ENCODE results near the gene ATP11A. TPM values are rescaled to one million over a fixed set of nuclear protein-coding genes. Genes with fewer than 3 reads are reported as not detected.

Gene ATP11A
- total RNA-seq, 1 donor from 2014 or later: 109 TPM

DNA sequence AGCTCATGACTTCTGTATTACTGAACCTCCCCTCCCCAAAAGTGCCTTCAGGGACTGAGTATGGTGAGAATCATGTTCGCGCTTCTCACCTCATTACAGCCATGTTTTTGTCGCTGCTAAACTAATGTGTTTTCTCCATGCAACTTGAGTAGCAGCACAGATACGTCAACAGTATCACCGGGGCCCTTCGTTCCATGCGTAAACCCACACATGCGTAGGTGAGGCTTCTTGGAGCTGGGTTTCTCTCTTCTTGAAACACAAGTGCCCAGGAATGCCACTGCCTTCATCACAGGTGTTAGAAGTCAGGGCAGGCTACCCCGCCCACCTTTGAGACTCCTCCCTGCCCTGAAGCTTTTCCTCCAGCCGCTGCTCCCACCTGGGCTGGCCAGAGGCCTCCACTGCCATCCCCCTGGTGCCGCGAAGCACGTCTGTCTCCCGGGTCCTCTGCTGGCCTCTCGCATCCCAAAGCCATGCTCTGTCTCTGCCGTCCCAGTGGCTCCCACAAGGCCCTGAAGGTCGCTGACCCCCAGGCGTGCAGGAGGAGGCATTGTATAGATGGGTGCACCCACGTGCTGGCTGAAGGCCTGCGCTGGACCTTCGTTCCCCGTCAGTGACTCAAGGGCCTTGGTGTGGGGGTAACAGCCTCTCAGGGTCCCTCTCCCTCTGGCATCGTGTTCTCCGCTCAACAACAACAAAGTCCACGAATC, 143.9 kb downstream of the ATP11A start:
- Mint-ChIP-seq H3K36me3 (ENCODE audit: insufficient read depth) (peaks cover 44% of the 10 kb centered on the region), H3K27ac (no peak overlapping the region), H3K27me3 (no peaks in the 10 kb centered on the region), H3K9me3 (ENCODE audit: low read depth) (no peaks in the 10 kb centered on the region), H3K4me3 (ENCODE audit: low read depth) (no peak overlapping the region), H3K4me1 (ENCODE audit: low read depth) (peaks cover 8% of the 10 kb centered on the region)
- DNase-seq (ENCODE audit: low spot score, unreplicated experiment): no peak
- TF ChIP-seq, protein P1, sequence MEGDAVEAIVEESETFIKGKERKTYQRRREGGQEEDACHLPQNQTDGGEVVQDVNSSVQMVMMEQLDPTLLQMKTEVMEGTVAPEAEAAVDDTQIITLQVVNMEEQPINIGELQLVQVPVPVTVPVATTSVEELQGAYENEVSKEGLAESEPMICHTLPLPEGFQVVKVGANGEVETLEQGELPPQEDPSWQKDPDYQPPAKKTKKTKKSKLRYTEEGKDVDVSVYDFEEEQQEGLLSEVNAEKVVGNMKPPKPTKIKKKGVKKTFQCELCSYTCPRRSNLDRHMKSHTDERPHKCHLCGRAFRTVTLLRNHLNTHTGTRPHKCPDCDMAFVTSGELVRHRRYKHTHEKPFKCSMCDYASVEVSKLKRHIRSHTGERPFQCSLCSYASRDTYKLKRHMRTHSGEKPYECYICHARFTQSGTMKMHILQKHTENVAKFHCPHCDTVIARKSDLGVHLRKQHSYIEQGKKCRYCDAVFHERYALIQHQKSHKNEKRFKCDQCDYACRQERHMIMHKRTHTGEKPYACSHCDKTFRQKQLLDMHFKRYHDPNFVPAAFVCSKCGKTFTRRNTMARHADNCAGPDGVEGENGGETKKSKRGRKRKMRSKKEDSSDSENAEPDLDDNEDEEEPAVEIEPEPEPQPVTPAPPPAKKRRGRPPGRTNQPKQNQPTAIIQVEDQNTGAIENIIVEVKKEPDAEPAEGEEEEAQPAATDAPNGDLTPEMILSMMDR (IDR thresholded peaks at IDR 0.05; ENCODE audit: unreplicated experiment): no peak

DNA sequence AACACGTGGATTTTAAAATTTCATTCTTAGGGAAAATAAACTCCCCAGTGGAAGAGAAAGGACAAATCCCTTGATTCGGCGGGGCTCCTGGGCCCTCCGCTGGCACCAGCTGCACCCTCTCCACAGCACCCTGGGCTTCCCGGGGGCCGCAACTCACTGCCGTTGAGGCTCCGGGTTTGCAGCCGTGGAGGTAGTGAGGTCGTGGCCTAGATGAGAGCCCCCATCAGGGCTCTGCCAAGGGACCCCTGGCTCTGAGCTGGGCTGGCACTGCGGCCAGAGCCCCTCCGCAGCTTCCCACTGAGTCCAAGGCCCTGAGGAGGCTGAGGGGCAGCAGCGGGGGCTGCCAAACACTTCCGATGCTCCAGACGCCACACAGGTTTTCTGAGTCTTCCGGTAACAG, 145.5 kb downstream of the ATP11A start:
- H3K27ac Mint-ChIP-seq: peak overlapping the region; percentile 14
- no peak for DNase-seq (ENCODE audit: low spot score, unreplicated experiment)
- H3K9me3 Mint-ChIP-seq (ENCODE audit: low read depth): no peaks in the 10 kb centered on the region
- H3K4me1 Mint-ChIP-seq (ENCODE audit: low read depth): no peaks in the 10 kb centered on the region
- no peak overlapping the region for H3K4me3 Mint-ChIP-seq (ENCODE audit: low read depth)
- TF ChIP-seq, protein P1 (IDR thresholded peaks at IDR 0.05; ENCODE audit: unreplicated experiment): no peak
- no peaks in the 10 kb centered on the region for H3K27me3 Mint-ChIP-seq
- H3K36me3 Mint-ChIP-seq (ENCODE audit: insufficient read depth): peaks cover 41% of the 10 kb centered on the region

DNA sequence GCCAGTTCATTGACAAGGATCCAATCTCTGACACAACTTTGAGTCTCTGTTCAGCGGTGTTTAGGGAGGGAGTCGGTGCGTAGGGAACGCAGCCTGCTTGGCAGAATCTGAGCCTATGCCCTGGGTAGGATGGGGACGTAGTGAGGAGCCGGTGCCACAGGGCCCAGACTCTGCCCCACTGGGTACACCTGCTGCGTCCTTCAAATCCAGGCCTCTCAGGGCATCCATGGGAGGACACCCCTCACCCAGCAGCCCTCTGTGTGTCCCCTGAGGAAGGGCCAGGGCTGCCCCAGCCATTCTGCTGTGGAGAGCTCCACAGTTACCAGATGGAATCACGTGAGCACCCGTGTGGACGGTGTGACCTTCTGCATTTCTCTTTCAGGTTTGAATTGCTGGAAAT, 146.0 kb downstream of the ATP11A start:
- H3K4me3 Mint-ChIP-seq (ENCODE audit: low read depth): no peak overlapping the region
- H3K27me3 Mint-ChIP-seq: no peaks in the 10 kb centered on the region
- no peaks in the 10 kb centered on the region for H3K9me3 Mint-ChIP-seq (ENCODE audit: low read depth)
- no peaks in the 10 kb centered on the region for H3K4me1 Mint-ChIP-seq (ENCODE audit: low read depth)
- H3K36me3 Mint-ChIP-seq (ENCODE audit: insufficient read depth): peaks cover 41% of the 10 kb centered on the region
- TF ChIP-seq, protein P1 (IDR thresholded peaks at IDR 0.05; ENCODE audit: unreplicated experiment): no peak
- no peak for DNase-seq (ENCODE audit: low spot score, unreplicated experiment)
- peak overlapping the region; percentile 14 for H3K27ac Mint-ChIP-seq

DNA sequence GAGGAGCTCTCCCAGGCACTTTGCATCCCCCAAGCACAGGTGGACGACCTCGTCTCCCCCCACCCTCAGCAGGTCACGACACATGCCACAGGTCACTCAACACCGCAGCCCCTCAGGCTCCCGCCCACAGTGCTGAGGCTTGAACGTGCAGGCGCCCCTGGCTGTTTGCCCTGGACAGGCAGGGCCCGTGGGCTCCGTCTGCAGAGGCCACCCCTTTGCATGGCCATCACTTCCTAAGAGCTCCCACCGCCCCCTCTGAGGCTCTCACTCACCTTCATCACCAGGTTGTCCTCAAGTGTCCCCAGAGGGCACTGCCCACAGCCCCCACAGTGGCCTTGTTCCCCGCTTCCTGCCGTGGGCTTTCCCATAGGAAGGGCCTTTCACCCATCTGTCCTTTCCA, 147.1 kb downstream of the ATP11A start:
- Mint-ChIP-seq H3K27ac (no peak overlapping the region), H3K27me3 (no peaks in the 10 kb centered on the region), H3K4me1 (ENCODE audit: low read depth) (no peaks in the 10 kb centered on the region), H3K4me3 (ENCODE audit: low read depth) (no peak overlapping the region), H3K36me3 (ENCODE audit: insufficient read depth) (peaks cover 31% of the 10 kb centered on the region), H3K9me3 (ENCODE audit: low read depth) (no peaks in the 10 kb centered on the region)
- no peak for DNase-seq (ENCODE audit: low spot score, unreplicated experiment)
- TF ChIP-seq, protein P1 (IDR thresholded peaks at IDR 0.05; ENCODE audit: unreplicated experiment): no peak

DNA sequence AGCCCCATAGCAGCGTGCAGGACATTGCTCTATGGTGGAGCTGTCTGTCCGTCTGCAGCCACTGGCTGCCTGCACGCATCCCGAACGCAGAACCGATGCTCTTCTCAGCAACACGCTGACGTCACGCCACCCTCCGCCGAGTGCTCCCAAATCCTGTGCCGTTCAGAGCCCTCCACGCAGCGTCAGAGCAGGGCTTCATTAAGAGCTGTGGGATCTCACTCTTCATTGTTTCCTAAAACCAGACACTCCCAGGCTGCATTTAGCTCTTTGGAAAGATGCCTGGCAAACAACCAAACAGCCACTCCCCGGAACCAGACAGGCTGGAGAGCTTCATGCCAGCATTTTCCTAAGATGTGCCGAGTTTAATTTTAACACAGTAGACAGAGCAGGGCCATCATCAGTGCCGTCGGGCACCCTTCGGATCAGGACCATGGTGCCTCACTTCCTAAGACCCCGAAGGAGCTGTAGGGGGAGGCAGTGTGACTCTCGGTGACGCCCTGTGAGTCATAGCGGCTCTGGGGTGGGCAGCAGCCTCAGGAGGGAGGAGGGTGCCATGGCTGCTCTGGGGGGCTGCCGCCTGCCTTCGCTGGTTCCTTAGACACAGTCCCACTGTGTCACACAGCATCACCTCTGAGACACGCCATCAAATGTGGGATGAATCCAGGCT, 147.7 kb downstream of the ATP11A start:
- H3K9me3 Mint-ChIP-seq (ENCODE audit: low read depth): no peaks in the 10 kb centered on the region
- no peak overlapping the region for H3K27ac Mint-ChIP-seq
- no peaks in the 10 kb centered on the region for H3K27me3 Mint-ChIP-seq
- no peak for DNase-seq (ENCODE audit: low spot score, unreplicated experiment)
- TF ChIP-seq, protein P1 (IDR thresholded peaks at IDR 0.05; ENCODE audit: unreplicated experiment): no peak
- no peaks in the 10 kb centered on the region for H3K4me1 Mint-ChIP-seq (ENCODE audit: low read depth)
- peaks cover 29% of the 10 kb centered on the region for H3K36me3 Mint-ChIP-seq (ENCODE audit: insufficient read depth)
- H3K4me3 Mint-ChIP-seq (ENCODE audit: low read depth): no peak overlapping the region
